ENCODE results near the gene FRMD3.
A peak's percentile ranks its signal among the peaks of the same experiment; 100 is the strongest.

The FRMD3 gene

GRCh38 chr9:83473488-83473971, 64.7 kb downstream of the FRMD3 start:
- H3K27ac Mint-ChIP-seq, result peak overlapping the region; percentile 85
- peaks cover 27% of the 10 kb centered on the region for H3K4me1 Mint-ChIP-seq (ENCODE audit: low read depth)
- peaks cover 4% of the 10 kb centered on the region for H3K36me3 Mint-ChIP-seq (ENCODE audit: low read depth)
- peaks cover 7% of the 10 kb centered on the region for H3K9me3 Mint-ChIP-seq
- no peaks in the 10 kb centered on the region for H3K27me3 Mint-ChIP-seq
- H3K4me3 Mint-ChIP-seq, result peak overlapping the region; percentile 69

DNA sequence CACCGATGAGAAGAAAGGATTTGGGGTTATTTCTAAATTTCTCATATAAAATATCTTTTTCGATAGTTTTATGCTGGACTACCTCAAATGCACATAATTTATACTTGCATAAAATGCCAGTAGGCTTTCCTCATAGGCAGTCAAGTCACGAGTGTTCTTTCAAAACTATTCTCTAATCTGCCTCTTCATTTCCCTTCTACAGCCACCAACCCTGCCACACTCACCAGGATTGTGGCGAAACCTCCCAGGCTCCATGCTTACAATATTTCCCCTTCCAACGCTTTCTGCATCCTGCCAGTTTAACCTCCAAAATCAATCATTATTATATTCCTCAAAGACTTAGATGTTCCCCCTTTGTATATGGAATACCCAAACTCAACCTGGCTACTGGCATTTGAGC, 65.4 kb downstream of the FRMD3 start:
- no peak overlapping the region for H3K4me3 Mint-ChIP-seq
- H3K27me3 Mint-ChIP-seq, result no peaks in the 10 kb centered on the region
- H3K9me3 Mint-ChIP-seq, result peaks cover 7% of the 10 kb centered on the region
- H3K4me1 Mint-ChIP-seq (ENCODE audit: low read depth), result peaks cover 27% of the 10 kb centered on the region
- peak overlapping the region; percentile 85 for H3K27ac Mint-ChIP-seq
- H3K36me3 Mint-ChIP-seq (ENCODE audit: low read depth), result peaks cover 4% of the 10 kb centered on the region

DNA sequence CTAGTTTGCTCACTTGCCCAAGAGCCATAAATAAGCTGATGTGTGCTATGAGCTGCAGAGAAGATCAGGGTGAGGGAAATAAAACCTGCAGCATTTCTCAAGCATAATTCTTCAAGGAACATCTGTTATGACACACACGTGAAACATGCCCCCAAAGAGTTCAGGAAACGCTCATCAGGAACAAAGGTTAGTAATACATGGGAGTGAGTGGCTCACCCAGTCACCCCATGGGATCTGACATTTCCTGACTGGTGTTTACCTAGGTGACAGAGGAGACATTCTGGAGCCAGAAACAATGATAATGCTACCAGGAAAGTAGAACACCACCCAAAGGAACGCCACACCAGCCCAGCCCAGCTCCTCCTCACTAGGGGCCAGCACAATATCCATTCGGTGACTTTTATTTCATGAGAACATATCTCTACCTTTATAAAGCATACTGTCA, 66.0 kb downstream of the FRMD3 start:
- H3K4me3 Mint-ChIP-seq, result no peak overlapping the region
- peaks cover 27% of the 10 kb centered on the region for H3K4me1 Mint-ChIP-seq (ENCODE audit: low read depth)
- H3K9me3 Mint-ChIP-seq, result peaks cover 7% of the 10 kb centered on the region
- peaks cover 4% of the 10 kb centered on the region for H3K36me3 Mint-ChIP-seq (ENCODE audit: low read depth)
- H3K27me3 Mint-ChIP-seq, result no peaks in the 10 kb centered on the region
- H3K27ac Mint-ChIP-seq, result no peak overlapping the region

DNA sequence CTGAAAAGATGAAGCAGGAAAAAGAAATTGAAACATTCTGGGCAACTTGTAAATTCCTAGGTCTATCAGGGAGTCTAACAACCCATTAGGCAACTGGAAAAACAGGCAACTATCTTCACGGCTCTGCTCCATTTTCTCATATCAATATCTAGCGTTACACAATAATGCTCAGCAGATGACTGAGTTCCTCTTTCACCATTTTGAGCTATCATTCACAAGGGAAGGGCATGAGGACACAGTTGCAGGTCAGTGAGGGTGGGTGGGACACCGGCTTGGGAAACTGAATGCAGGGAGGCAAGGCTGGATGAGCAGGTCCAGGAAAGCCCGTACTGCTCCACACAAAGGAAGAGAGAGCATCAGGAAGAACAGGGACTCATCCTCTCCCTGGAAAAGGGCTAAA, 67.0 kb downstream of the FRMD3 start:
- no peaks in the 10 kb centered on the region for H3K27me3 Mint-ChIP-seq
- H3K27ac Mint-ChIP-seq, result no peak overlapping the region
- peaks cover 27% of the 10 kb centered on the region for H3K4me1 Mint-ChIP-seq (ENCODE audit: low read depth)

DNA sequence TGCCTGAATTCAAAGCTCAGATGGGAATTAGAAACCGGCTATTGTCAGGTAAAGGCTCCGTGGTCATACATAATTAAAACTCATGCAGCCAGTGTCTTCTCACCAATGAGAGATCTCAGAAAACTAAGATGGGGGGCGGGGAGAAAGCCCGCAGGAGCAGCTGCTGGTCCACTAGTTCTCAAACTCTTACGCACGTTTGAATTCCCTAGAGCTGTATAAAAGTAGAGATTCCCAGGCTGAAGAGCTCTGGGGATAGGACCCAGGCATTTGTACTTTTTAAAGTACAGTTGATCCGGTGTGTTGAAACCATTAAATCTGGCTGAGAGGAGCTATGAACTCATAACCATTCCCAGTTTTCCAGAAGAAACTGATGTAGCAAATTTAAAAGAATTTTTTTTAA, 68.5 kb downstream of the FRMD3 start:
- Mint-ChIP-seq H3K4me1 (ENCODE audit: low read depth) (peaks cover 27% of the 10 kb centered on the region), H3K9me3 (no peaks in the 10 kb centered on the region), H3K27ac (no peak overlapping the region)

More for the DNA sequence above, 67.0 kb downstream of the FRMD3 start:
- Mint-ChIP-seq H3K36me3 (ENCODE audit: low read depth) (peaks cover 2% of the 10 kb centered on the region), H3K4me3 (no peak overlapping the region), H3K9me3 (peaks cover under 1% of the 10 kb centered on the region)

DNA sequence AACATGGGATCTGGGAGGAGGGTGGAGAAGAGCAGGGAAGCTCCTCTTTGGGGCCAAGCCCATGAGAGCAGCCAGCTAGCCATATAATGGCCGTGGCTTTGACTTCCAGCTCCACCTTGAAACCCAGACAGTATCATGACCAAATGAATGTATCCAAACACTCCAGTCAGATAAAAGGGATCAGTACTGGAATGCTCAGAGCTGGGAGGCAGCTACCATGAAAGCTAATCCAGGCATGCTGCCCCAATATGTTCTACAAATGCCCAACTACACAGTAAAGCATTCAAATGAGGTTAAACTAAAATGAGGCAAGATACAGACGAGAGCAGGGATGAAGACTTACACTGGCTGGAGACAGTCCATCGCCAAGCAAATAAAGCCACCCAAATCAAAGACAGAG, 69.4 kb downstream of the FRMD3 start:
- Mint-ChIP-seq H3K27ac (no peak overlapping the region), H3K4me3 (no peak overlapping the region), H3K27me3 (no peaks in the 10 kb centered on the region), H3K4me1 (ENCODE audit: low read depth) (peaks cover 20% of the 10 kb centered on the region), H3K36me3 (ENCODE audit: low read depth) (no peaks in the 10 kb centered on the region), H3K9me3 (no peaks in the 10 kb centered on the region)

More for the DNA sequence above, 68.5 kb downstream of the FRMD3 start:
- no peak overlapping the region for H3K4me3 Mint-ChIP-seq
- H3K27me3 Mint-ChIP-seq, result no peaks in the 10 kb centered on the region
- H3K36me3 Mint-ChIP-seq (ENCODE audit: low read depth), result no peaks in the 10 kb centered on the region

DNA sequence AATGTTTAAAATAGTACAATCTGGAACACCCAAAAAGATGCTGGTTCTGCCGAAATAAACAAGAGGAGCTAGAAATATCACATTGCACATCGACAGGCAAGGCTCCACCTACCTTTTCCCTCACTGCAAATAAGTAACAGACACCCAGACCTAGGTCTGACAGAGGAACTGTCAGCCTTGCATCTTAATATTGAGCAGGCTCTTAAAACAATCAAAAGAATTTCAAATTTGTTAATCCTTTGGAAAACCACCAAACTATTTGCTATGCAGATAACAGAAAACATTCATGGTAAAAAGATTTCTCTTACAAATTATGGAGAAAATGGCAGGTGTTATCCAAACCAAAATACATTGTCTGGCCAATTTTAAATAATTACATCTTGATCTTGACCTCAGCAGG, 71.3 kb downstream of the FRMD3 start:
- H3K27me3 Mint-ChIP-seq, result no peaks in the 10 kb centered on the region
- H3K4me3 Mint-ChIP-seq, result no peak overlapping the region
- no peaks in the 10 kb centered on the region for H3K36me3 Mint-ChIP-seq (ENCODE audit: low read depth)
- H3K9me3 Mint-ChIP-seq, result no peaks in the 10 kb centered on the region
- H3K4me1 Mint-ChIP-seq (ENCODE audit: low read depth), result peaks cover under 1% of the 10 kb centered on the region
- no peak overlapping the region for H3K27ac Mint-ChIP-seq

DNA sequence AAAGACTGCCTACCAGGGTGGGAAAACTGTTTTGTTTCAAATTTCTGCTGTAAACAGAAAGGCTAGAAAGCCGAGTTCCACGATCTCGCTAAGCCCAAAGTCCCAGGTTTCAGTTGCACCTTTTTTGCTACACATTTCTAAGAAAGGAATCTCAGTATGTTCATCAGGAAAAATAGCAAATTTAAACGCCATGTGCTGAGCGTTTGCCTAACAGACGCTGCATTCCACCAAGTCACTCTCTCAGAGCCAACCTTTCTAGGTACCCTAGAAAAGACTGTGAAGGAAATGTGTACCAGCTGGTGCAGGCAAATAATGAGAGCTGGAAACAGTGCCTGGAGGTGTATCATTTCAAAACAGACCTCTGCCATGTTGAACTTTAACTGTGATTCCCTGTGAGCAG, 71.8 kb downstream of the FRMD3 start:
- peaks cover under 1% of the 10 kb centered on the region for H3K36me3 Mint-ChIP-seq (ENCODE audit: low read depth)
- no peak overlapping the region for H3K27ac Mint-ChIP-seq
- no peak overlapping the region for H3K4me3 Mint-ChIP-seq
- no peaks in the 10 kb centered on the region for H3K27me3 Mint-ChIP-seq
- no peaks in the 10 kb centered on the region for H3K9me3 Mint-ChIP-seq
- no peaks in the 10 kb centered on the region for H3K4me1 Mint-ChIP-seq (ENCODE audit: low read depth)

GRCh38 chr9:83459830-83460229, 78.4 kb downstream of the FRMD3 start:
- Mint-ChIP-seq H3K27ac (no peak overlapping the region), H3K27me3 (no peaks in the 10 kb centered on the region)

GRCh38 chr9:83458530-83458929, 79.7 kb downstream of the FRMD3 start:
- H3K4me1 Mint-ChIP-seq (ENCODE audit: low read depth), result no peaks in the 10 kb centered on the region
- H3K4me3 Mint-ChIP-seq, result no peak overlapping the region
- no peak overlapping the region for H3K27ac Mint-ChIP-seq
- peaks cover 7% of the 10 kb centered on the region for H3K36me3 Mint-ChIP-seq (ENCODE audit: low read depth)
- no peaks in the 10 kb centered on the region for H3K27me3 Mint-ChIP-seq
- H3K9me3 Mint-ChIP-seq, result peaks cover 7% of the 10 kb centered on the region

More at GRCh38 chr9:83459830-83460229, 78.4 kb downstream of the FRMD3 start:
- H3K4me1 Mint-ChIP-seq (ENCODE audit: low read depth), result no peaks in the 10 kb centered on the region
- H3K4me3 Mint-ChIP-seq, result no peak overlapping the region
- H3K9me3 Mint-ChIP-seq, result peaks cover 7% of the 10 kb centered on the region
- H3K36me3 Mint-ChIP-seq (ENCODE audit: low read depth), result peaks cover 7% of the 10 kb centered on the region

GRCh38 chr9:83457005-83457404, 81.2 kb downstream of the FRMD3 start:
- H3K27ac Mint-ChIP-seq, result no peak overlapping the region
- peaks cover 7% of the 10 kb centered on the region for H3K9me3 Mint-ChIP-seq
- H3K4me1 Mint-ChIP-seq (ENCODE audit: low read depth), result no peaks in the 10 kb centered on the region
- no peaks in the 10 kb centered on the region for H3K27me3 Mint-ChIP-seq
- H3K4me3 Mint-ChIP-seq, result no peak overlapping the region
- H3K36me3 Mint-ChIP-seq (ENCODE audit: low read depth), result peaks cover 7% of the 10 kb centered on the region

GRCh38 chr9:83456226-83456625, 82.0 kb downstream of the FRMD3 start:
- Mint-ChIP-seq H3K27ac (no peak overlapping the region), H3K9me3 (peaks cover 7% of the 10 kb centered on the region), H3K36me3 (ENCODE audit: low read depth) (peaks cover 5% of the 10 kb centered on the region), H3K4me3 (no peak overlapping the region), H3K27me3 (no peaks in the 10 kb centered on the region), H3K4me1 (ENCODE audit: low read depth) (no peaks in the 10 kb centered on the region)

DNA sequence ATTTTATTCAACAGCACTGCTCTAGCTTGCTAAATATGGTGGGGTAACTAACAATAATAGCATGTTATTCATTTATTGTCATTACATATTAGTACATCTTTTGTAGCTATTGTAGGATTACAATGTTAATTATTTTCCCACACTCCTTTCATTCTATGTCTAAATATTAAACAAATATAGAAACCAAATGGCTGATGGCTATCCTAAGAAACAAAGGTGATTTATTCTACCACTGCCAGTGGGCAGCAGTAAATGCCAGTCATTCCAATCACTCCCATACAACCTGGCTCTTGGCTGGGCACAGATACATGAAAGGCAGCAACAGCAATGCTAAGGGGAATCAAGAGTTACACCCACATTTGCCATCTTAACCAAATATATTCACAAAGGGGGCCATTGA, 84.1 kb downstream of the FRMD3 start:
- H3K36me3 Mint-ChIP-seq (ENCODE audit: low read depth), result no peaks in the 10 kb centered on the region
- no peaks in the 10 kb centered on the region for H3K9me3 Mint-ChIP-seq
- H3K4me1 Mint-ChIP-seq (ENCODE audit: low read depth), result no peaks in the 10 kb centered on the region
- no peak overlapping the region for H3K27ac Mint-ChIP-seq
- H3K4me3 Mint-ChIP-seq, result no peak overlapping the region
- no peaks in the 10 kb centered on the region for H3K27me3 Mint-ChIP-seq

DNA sequence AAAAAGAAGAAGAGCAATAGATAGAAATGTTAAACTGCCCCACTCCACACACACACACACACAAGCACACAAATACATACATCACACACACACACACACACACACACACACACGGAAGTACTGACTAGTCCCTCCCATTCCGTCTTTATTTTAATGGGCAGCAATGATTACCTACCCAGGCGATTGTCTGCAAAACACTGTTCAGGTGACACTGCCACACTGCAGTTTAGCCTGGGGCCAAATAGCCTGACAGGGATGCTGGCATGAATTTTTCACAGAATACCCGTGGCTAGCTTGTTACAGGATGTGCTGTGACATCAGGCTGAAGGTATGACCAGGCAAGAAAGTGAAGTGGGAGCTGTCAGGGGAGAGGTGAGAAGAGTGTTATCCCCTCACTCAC, 86.9 kb downstream of the FRMD3 start:
- Mint-ChIP-seq H3K9me3 (no peaks in the 10 kb centered on the region), H3K4me1 (ENCODE audit: low read depth) (no peaks in the 10 kb centered on the region), H3K36me3 (ENCODE audit: low read depth) (no peaks in the 10 kb centered on the region), H3K27me3 (no peaks in the 10 kb centered on the region), H3K4me3 (no peak overlapping the region), H3K27ac (no peak overlapping the region)

DNA sequence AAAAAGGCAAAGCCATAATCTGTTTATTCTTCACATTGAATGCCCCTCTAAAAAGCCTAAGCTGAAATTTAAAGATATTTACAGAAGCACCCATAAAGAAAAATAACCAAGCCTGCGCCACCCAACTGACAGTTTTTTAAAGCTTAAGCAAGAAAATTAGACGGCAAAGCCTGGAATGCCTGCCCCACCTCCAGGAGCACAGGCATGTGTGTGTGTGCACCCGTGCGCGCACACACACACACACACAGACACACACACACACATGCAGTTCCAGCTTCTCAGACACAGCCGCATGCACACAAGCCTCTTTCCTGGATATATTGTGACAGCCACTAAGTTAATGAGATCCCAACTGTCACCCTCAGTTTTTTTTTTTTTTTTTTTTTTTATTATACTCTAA, 88.2 kb downstream of the FRMD3 start:
- Mint-ChIP-seq H3K4me1 (ENCODE audit: low read depth) (no peaks in the 10 kb centered on the region), H3K4me3 (no peak overlapping the region), H3K27ac (no peak overlapping the region), H3K27me3 (no peaks in the 10 kb centered on the region), H3K36me3 (ENCODE audit: low read depth) (no peaks in the 10 kb centered on the region), H3K9me3 (no peaks in the 10 kb centered on the region)

DNA sequence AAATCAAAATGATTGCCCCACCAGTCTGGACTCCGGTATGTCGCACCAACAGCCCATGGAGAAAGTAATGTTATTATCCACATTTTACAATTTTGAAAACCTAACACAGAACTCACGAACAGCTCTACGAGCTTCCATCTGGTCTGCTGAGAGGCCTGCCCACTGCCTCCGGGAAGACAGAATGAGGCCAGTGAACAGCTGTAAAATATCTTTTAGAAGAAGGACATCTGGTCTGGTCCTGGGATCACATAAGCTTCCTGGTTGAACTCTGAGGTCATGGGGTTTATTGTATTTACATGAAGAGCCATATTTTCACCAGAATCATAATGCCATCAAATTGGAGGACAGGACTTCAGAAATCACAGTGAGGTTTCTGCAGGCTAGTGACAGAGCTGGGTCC, 89.0 kb downstream of the FRMD3 start:
- H3K27me3 Mint-ChIP-seq, result no peaks in the 10 kb centered on the region
- no peaks in the 10 kb centered on the region for H3K9me3 Mint-ChIP-seq
- H3K4me3 Mint-ChIP-seq, result no peak overlapping the region
- no peak overlapping the region for H3K27ac Mint-ChIP-seq
- no peaks in the 10 kb centered on the region for H3K36me3 Mint-ChIP-seq (ENCODE audit: low read depth)
- H3K4me1 Mint-ChIP-seq (ENCODE audit: low read depth), result no peaks in the 10 kb centered on the region
